IMR-90 (cell line): ENCODE data around the gene FRZB. TPM values are rescaled to one million over a fixed set of nuclear protein-coding genes. Genes with fewer than 3 reads are reported as not detected.

Source experiments
- ATAC-seq: fragments of 200-7000 bp; cut with Tn5 transposase; 2 replicates; pipeline ENCODE4 v1.9.1; 2020; ENCODE audit warnings: low read depth, mild to moderate bottlenecking, moderate library complexity
- BruUV-seq: library from RNA; stranded (reverse); fragments of 400-500 nt; replicated peaks from 2 replicates; lab custom pipeline; 2021; lab: Mats Ljungman, UMichigan
- CTCF ChIA-PET: fragments of 300-600 bp; formaldehyde crosslinking; extraction: SDS; loops from one replicate; lab custom pipeline; 2021; ENCODE audit warnings: antibody characterized with exemption; lab: Yijun Ruan, JAX
- POLR2A ChIA-PET: fragments of 300-600 bp; sonication (Branson Sonifier 250); formaldehyde crosslinking; loops from one replicate; lab custom pipeline; 2022; ENCODE audit warnings: antibody characterized with exemption; ENCODE audit not compliant: unreplicated experiment; lab: Charles Lee
- DNase-seq: peaks from one replicate; pipeline ENCODE4 v3.0.0; 2013
- H2AFZ ChIP-seq: replicated peaks from 2 replicates; pipeline ENCODE3; 2013; ENCODE audit warnings: low read length, mild to moderate bottlenecking; ENCODE audit not compliant: poor library complexity
- H2AK5ac ChIP-seq: 2 replicates; pipeline ENCODE4 v1.6.1; 2013; ENCODE audit warnings: low read depth, low read length, inconsistent platforms
- H2AK9ac ChIP-seq: replicated peaks from 2 replicates; pipeline ENCODE3; 2013; ENCODE audit warnings: mild to moderate bottlenecking, low read depth, low read length, moderate library complexity; ENCODE audit not compliant: poor library complexity
- H2BK120ac ChIP-seq: 2 replicates; pipeline ENCODE4 v1.6.1; 2013; ENCODE audit warnings: low read depth, low read length, inconsistent platforms
- H2BK15ac ChIP-seq: 3 replicates; pipeline ENCODE4 v1.6.1; 2013; ENCODE audit warnings: low read depth, low read length, inconsistent platforms
- H2BK20ac ChIP-seq: 2 replicates; pipeline ENCODE4 v1.6.1; 2013; ENCODE audit warnings: low read depth, mild to moderate bottlenecking, inconsistent platforms, low read length, moderate library complexity
- H2BK5ac ChIP-seq: 2 replicates; pipeline ENCODE4 v1.6.1; 2013; ENCODE audit warnings: mild to moderate bottlenecking, low read depth, low read length, inconsistent platforms; ENCODE audit not compliant: poor library complexity, severe bottlenecking
- H3K14ac ChIP-seq: replicated peaks from 2 replicates; pipeline ENCODE4 v1.6.1; 2013; ENCODE audit warnings: low read depth, low read length, inconsistent platforms
- H3K18ac ChIP-seq: 2 replicates; pipeline ENCODE4 v1.6.1; 2013; ENCODE audit warnings: low read depth, low read length, control low read depth
- H3K23ac ChIP-seq: 2 replicates; pipeline ENCODE4 v1.6.1; 2013; ENCODE audit warnings: low read depth, low read length, inconsistent platforms
- H3K27ac ChIP-seq: 2 replicates; pipeline ENCODE4 v1.5.1; 2013; ENCODE audit warnings: mild to moderate bottlenecking, control low read depth, low read length; ENCODE audit not compliant: insufficient read depth
- H3K27me3 ChIP-seq: 2 replicates; pipeline ENCODE4 v1.6.1; 2013; ENCODE audit warnings: low read length; ENCODE audit not compliant: control insufficient read depth, insufficient read depth
- H3K36me3 ChIP-seq: 2 replicates; pipeline ENCODE4 v1.6.1; 2013; ENCODE audit warnings: low read length, mixed read lengths; ENCODE audit not compliant: control insufficient read depth, insufficient read depth
- H3K4ac ChIP-seq: 2 replicates; pipeline ENCODE4 v1.6.1; 2013; ENCODE audit warnings: low read depth, low read length, inconsistent platforms
- H3K4me1 ChIP-seq: 2 replicates; pipeline ENCODE4 v1.6.1; 2013; ENCODE audit warnings: low read length, mixed read lengths; ENCODE audit not compliant: control insufficient read depth, insufficient read depth
- H3K4me2 ChIP-seq: 2 replicates; pipeline ENCODE4 v1.6.1; 2013; ENCODE audit warnings: low read depth, mild to moderate bottlenecking, control low read depth, low read length, moderate library complexity
- H3K4me3 ChIP-seq: 2 replicates; pipeline ENCODE4 v1.5.1; 2013; ENCODE audit warnings: low read depth, mild to moderate bottlenecking, control low read depth, low read length, moderate library complexity; ENCODE audit not compliant: insufficient read depth
- H3K56ac ChIP-seq: 2 replicates; pipeline ENCODE4 v1.6.1; 2013; ENCODE audit warnings: low read length, inconsistent platforms; ENCODE audit not compliant: insufficient read depth; ENCODE audit errors: extremely low read depth
- H3K79me1 ChIP-seq, 2 experiments: 2 replicates each; pipeline ENCODE4 v1.6.1; 2013; ENCODE audit warnings: low read length in 2 of 2, inconsistent platforms in 1 of 2, low read depth in 1 of 2
- H3K9ac ChIP-seq: 2 replicates; pipeline ENCODE4 v1.6.1; 2013; ENCODE audit warnings: low read depth, low read length, control low read depth
- H3K9me1 ChIP-seq: 2 replicates; pipeline ENCODE4 v1.6.1; 2013; ENCODE audit warnings: low read length, inconsistent platforms; ENCODE audit not compliant: insufficient read depth
- H3K9me3 ChIP-seq: 2 replicates; pipeline ENCODE4 v1.6.1; 2013; ENCODE audit warnings: low read length; ENCODE audit not compliant: control insufficient read depth, insufficient read depth
- H4K20me1 ChIP-seq: 2 replicates; pipeline ENCODE4 v1.6.1; 2013; ENCODE audit warnings: low read length, inconsistent platforms; ENCODE audit not compliant: insufficient read depth
- H4K5ac ChIP-seq: 2 replicates; pipeline ENCODE4 v1.6.1; 2013; ENCODE audit warnings: mild to moderate bottlenecking, low read depth, low read length, control low read depth
- H4K8ac ChIP-seq, 2 experiments: 2 replicates each; pipeline ENCODE4 v1.6.1; 2013; ENCODE audit warnings: low read depth in 2 of 2, low read length in 2 of 2, control low read depth in 1 of 2, inconsistent platforms in 1 of 2
- H4K91ac ChIP-seq: 2 replicates; pipeline ENCODE4 v1.6.1; 2013; ENCODE audit warnings: low read depth, low read length, inconsistent platforms; ENCODE audit not compliant: insufficient read depth
- NFE2L2 ChIP-seq: fragments of 150-350 bp; IDR thresholded peaks from 2 replicates; pipeline ENCODE4 v1.6.1; 2016; ENCODE audit warnings: low read depth, mild to moderate bottlenecking, low read length
- WGBS, 2 experiments: methylation state at CpG; one replicate each; pipeline versions ENCODE4 v1.1.5 to v1.1.7; 2013; ENCODE audit warnings: missing lambda C conversion rate in 2 of 2; ENCODE audit not compliant: insufficient read length in 1 of 2; ENCODE audit errors: extremely low coverage in 2 of 2; 5-methylcytosine and 5-hydroxymethylcytosine counted together
- dilution Hi-C: fragments of 300-500 bp; cut with HindIII; formaldehyde crosslinking; loops from one replicate; pipeline ENCODE4 v1.14.3; 2018; ENCODE audit warnings: low sequenced_read_pairs; ENCODE audit not compliant: unreplicated experiment
- in situ Hi-C: fragments of 300-500 bp; cut with MboI; formaldehyde crosslinking; loops from 3 replicates; pipeline ENCODE4 v1.14.3; 2019; ENCODE audit warnings: low sequenced_read_pairs, inconsistent platforms, mixed read lengths
- intact Hi-C: fragments of 100-400 bp; cut with micrococcal nuclease; formaldehyde crosslinking; loops from 2 replicates; pipeline ENCODE4 v1.10.0; 2022
- polyA plus RNA-seq, 3 experiments: library from polyadenylated mRNA; depleted of rRNA; stranded (reverse); fragments of >200 nt; gene quantifications; 2 replicates each; pipeline ENCODE4 v1.2.3, GENCODE V29; 2012; ENCODE audit warnings: low replicate concordance in 1 of 3
- total RNA-seq: library from RNA; depleted of rRNA; stranded (reverse); fragments of >200 nt; gene quantifications from 2 replicates; pipeline ENCODE4 v1.2.3, GENCODE V29; 2012

FRZB gene
- total and polyA plus RNA-seq, 2 of the 4 experiments (the other 2 are of a cell fraction) = 0.18 to 1.2 TPM

DNA sequence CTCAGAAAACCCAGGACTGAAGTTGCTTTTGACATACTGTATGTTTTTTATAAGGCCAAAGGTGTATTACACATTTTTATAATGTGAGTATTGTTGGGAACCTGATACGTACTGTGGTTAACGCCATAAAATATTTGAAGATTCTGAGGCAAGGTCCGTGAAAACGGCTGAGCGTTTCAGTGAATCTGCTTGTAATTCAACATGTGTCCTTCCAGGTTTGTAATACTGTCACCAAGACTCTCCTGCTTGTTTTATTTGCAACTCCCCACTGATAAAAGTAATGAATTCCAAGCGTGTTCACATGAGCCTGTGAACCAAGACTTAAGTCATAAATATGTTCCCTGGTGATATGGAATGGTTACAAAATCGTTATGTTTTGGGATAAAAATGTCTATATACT, 23.9 kb upstream of the FRZB start:
- H3K9me3 ChIP-seq = no peaks in the 10 kb centered on the region
- H3K4me1 ChIP-seq = peaks cover 2% of the 10 kb centered on the region
- no peak overlapping the region for H3K56ac ChIP-seq
- H2BK20ac ChIP-seq = no peak overlapping the region
- no peak overlapping the region for H4K8ac ChIP-seq
- no peak overlapping the region for H2AK5ac ChIP-seq
- in situ Hi-C loops (no loop called here), dilution Hi-C loops (no loop called here), intact Hi-C loops (no loop called here)
- no peaks in the 10 kb centered on the region for H3K27me3 ChIP-seq
- H3K4ac ChIP-seq = no peak overlapping the region
- no peak overlapping the region for H3K9ac ChIP-seq
- no peaks in the 10 kb centered on the region for H3K9me1 ChIP-seq
- no TSS peak for BruUV-seq
- no peak overlapping the region for H3K23ac ChIP-seq
- POLR2A ChIA-PET = no interaction called here
- no peak overlapping the region for H3K4me2 ChIP-seq
- no peak overlapping the region for H2BK15ac ChIP-seq
- WGBS, 2 experiments = 94% methylated on average over 5 of the region's 7 CpGs; no CpG with 5 or more reads in 1 of the 2 experiments
- no peak overlapping the region for H3K4me3 ChIP-seq
- no peak overlapping the region for H2AFZ ChIP-seq
- no peaks in the 10 kb centered on the region for H3K79me1 ChIP-seq
- H3K36me3 ChIP-seq = no peaks in the 10 kb centered on the region
- no peak overlapping the region for H2BK5ac ChIP-seq
- H4K91ac ChIP-seq = no peak overlapping the region
- no peak overlapping the region for H3K27ac ChIP-seq
- H3K18ac ChIP-seq = no peak overlapping the region
- no peak overlapping the region for H4K5ac ChIP-seq
- CTCF ChIA-PET = no interaction called here
- ATAC-seq (no peak), DNase-seq (no peak)
- no peak overlapping the region for H2AK9ac ChIP-seq
- H2BK120ac ChIP-seq = no peak overlapping the region
- no peak overlapping the region for H3K14ac ChIP-seq
- no peak for TF ChIP-seq NFE2L2
- no peaks in the 10 kb centered on the region for H4K20me1 ChIP-seq
